ENCODE measurements around the gene SLAMF9. TPM values are rescaled to one million over a fixed set of nuclear protein-coding genes. Genes with fewer than 3 reads are reported as not detected.

The SLAMF9 gene
- total and polyA plus RNA-seq, 2 donors (not counting 3 experiments of a cell fraction or from before 2014, with no cell fraction given), result not detected

DNA sequence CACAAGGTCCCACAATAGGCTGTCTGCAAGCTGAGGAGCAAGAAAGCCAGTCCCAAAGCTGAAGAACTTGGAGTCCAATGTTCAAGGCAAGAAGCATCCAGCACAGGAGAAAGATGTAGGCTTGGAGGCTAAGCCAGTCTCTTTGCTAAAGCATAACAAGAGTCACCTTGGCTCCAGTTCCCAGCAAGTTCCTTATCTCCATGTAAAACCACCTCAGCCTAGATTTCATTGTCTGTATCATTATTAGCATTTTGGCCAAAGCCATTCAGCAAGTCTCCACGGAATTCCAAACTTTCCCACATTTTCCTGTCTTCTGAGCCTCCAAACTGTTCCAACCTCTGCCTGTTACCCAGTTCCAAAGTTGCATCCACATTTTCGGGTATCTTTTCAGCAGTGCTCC is 40.9 kb upstream of the SLAMF9 start:
- H3K27me3 ChIP-seq (ENCODE audit: control insufficient read depth in 2 of 2, insufficient read depth in 2 of 2, low read length in 2 of 2), result peaks cover 12 to 15% of the 10 kb centered on the region in 2 experiments
- no peaks in the 10 kb centered on the region for H3K9me1 ChIP-seq (replicated peaks; ENCODE audit: control insufficient read depth, extremely low read depth, insufficient read depth, low read length)
- BruUV-seq (replicated peaks), result no TSS peak
- no peaks in the 10 kb centered on the region for H4K20me1 ChIP-seq (replicated peaks; ENCODE audit: control insufficient read depth, extremely low read depth, insufficient read depth, low read length)
- no peak overlapping the region for H3K4me2 ChIP-seq (ENCODE audit: insufficient read depth, low read length)
- no peaks in the 10 kb centered on the region for H3K9me3 ChIP-seq (replicated peaks; ENCODE audit: control insufficient read depth, insufficient read depth, low read length)
- H3K27ac ChIP-seq (ENCODE audit: insufficient read depth, low read depth, low read length), result no peak overlapping the region
- ChIA-PET CTCF (interaction anchor here (8.6 kb wide), 1 partner anchor 12 kb away, joined by 79 read pairs; no protein-coding TSS in a partner anchor), POLR2A (no interaction called here)
- H2AFZ ChIP-seq (ENCODE audit: low read depth, low read length), result no peak overlapping the region
- H3K4me3 ChIP-seq (replicated peaks in 1 of 3; ENCODE audit: insufficient read depth in 1 of 3, low read depth in 1 of 3, low read length in 3 of 3), result no peak overlapping the region
- DNase-seq (ENCODE audit: low read depth, low spot score), result no peak
- no peak overlapping the region for H3K9ac ChIP-seq (replicated peaks; ENCODE audit: extremely low read depth, insufficient read depth, low read length)
- no peak for FAIRE-seq
- intact Hi-C loops (cut with micrococcal nuclease), result no loop called here
- TF ChIP-seq POLR2AphosphoS5 (IDR thresholded peaks at IDR 0.05; ENCODE audit: insufficient read depth, low read depth, low read length) (no peak), FOS (IDR thresholded peaks at IDR 0.05; ENCODE audit: borderline replicate concordance, insufficient read depth, low read length) (no peak), MYC (IDR thresholded peaks at IDR 0.05; ENCODE audit: low read depth, low read length) (no peak), MAX (IDR thresholded peaks at IDR 0.05; ENCODE audit: insufficient read depth, insufficient read length) (no peak), JUN (IDR thresholded peaks at IDR 0.05; ENCODE audit: borderline replicate concordance, insufficient read depth, insufficient read length, low read depth) (no peak), POLR2A (IDR thresholded peaks at IDR 0.05; ENCODE audit: low read depth, low read length) (no peak), GATA2 (IDR thresholded peaks at IDR 0.05; ENCODE audit: insufficient read depth, insufficient read length, low read depth, low read length) (no peak), EZH2 (IDR thresholded peaks at IDR 0.05; ENCODE audit: borderline replicate concordance, low read depth, low read length, severe bottlenecking) (no peak)
- TF ChIP-seq, protein P1, sequence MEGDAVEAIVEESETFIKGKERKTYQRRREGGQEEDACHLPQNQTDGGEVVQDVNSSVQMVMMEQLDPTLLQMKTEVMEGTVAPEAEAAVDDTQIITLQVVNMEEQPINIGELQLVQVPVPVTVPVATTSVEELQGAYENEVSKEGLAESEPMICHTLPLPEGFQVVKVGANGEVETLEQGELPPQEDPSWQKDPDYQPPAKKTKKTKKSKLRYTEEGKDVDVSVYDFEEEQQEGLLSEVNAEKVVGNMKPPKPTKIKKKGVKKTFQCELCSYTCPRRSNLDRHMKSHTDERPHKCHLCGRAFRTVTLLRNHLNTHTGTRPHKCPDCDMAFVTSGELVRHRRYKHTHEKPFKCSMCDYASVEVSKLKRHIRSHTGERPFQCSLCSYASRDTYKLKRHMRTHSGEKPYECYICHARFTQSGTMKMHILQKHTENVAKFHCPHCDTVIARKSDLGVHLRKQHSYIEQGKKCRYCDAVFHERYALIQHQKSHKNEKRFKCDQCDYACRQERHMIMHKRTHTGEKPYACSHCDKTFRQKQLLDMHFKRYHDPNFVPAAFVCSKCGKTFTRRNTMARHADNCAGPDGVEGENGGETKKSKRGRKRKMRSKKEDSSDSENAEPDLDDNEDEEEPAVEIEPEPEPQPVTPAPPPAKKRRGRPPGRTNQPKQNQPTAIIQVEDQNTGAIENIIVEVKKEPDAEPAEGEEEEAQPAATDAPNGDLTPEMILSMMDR (IDR thresholded peaks at IDR 0.05; ENCODE audit: extremely low read depth in 1 of 2, insufficient read depth in 1 of 2, low read depth in 1 of 2, low read length in 2 of 2), result no peak
- dilution Hi-C loops (cut with MboI; ENCODE audit: extremely low pct_ligation_motif_present, low sequenced_read_pairs), result no loop called here
- no peaks in the 10 kb centered on the region for H3K36me3 ChIP-seq (ENCODE audit: control insufficient read depth in 2 of 2, extremely low read depth in 1 of 2, insufficient read depth in 2 of 2, low read length in 2 of 2)
- H3K4me1 ChIP-seq (ENCODE audit: control insufficient read depth, extremely low read depth, insufficient read depth, low read length), result no peaks in the 10 kb centered on the region
- no peaks in the 10 kb centered on the region for H3K79me2 ChIP-seq (ENCODE audit: control insufficient read depth, insufficient read depth, low read length)

Data from endothelial cell of umbilical vein (primary cell).